Activated naive CD4-positive, alpha-beta T cell treated with anti-CD3 and anti-CD28 coated beads, Interleukin-2, amount 50 U/mL, for 72 hours (primary cell): Measurements from ENCODE around the gene NDUFAF8. TPM values are rescaled to one million over a fixed set of nuclear protein-coding genes. Genes with fewer than 3 reads are reported as not detected.
A peak's percentile ranks its signal among the peaks of the same experiment; 100 is the strongest.

ENCODE experiments used
- ATAC-seq, 2 donors: fragments of 150-1000 bp; cut with Tn5 transposase; 2 replicates each; pipeline ENCODE4 v1.10.0; 2021; ENCODE audit warnings: mild to moderate bottlenecking in 2 of 2, moderate library complexity in 2 of 2
- DNase-seq, 2 donors: peaks; one replicate each; pipeline ENCODE4 v3.0.0; 2021 to 2022; ENCODE audit warnings: low spot score in 2 of 2
- H3K27ac Mint-ChIP-seq, 2 donors: one replicate each; pipeline ENCODE4 v1.8.0; 2022; ENCODE audit warnings: mild to moderate bottlenecking in 2 of 2, mixed read lengths in 2 of 2
- H3K36me3 Mint-ChIP-seq, 2 donors: one replicate each; pipeline ENCODE4 v1.8.0; 2022; ENCODE audit warnings: mixed read lengths in 2 of 2
- H3K9me3 Mint-ChIP-seq, 2 donors: one replicate each; pipeline ENCODE4 v1.8.0; 2022; ENCODE audit warnings: mixed read lengths in 2 of 2
- total RNA-seq, 2 donors: library from RNA; stranded (reverse); gene quantifications; one replicate each; pipeline ENCODE4 v1.2.3, GENCODE V29; 2022

NDUFAF8 gene
- total RNA-seq, 2 donors from 2014 or later: 50.1 to 52.5 TPM

DNA sequence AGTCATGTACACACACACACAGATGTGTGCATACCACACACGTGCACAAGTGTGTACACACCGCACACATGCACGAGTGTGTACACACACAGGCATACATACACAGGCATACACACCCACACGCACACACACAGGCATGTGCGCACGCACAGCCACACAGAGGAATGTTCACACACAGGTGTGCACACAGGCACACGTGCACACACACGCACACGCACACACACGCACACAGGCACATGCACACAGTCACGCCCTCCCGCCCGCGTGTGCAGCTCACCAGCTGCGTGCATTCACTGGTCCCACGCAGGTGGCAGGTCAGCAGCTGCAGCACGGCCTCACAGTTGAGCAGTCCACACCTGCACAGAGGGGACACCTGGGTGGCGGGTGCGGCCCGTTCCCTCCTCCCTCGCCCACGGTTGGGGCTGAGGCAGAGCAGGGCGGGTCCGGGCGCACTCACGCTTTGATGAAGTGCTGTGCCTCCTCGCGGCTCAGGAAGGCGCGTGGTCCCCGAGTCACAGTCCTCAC lies 7.9 kb upstream of the NDUFAF8 start:
- ATAC-seq (no peak), DNase-seq (no peak)
- H3K36me3 Mint-ChIP-seq: peaks cover 0 to 6% of the 10 kb centered on the region in 2 donors
- peak overlapping the region; percentile 1 to 24 for H3K27ac Mint-ChIP-seq
- peaks cover 0 to 5% of the 10 kb centered on the region in 2 donors for H3K9me3 Mint-ChIP-seq

DNA sequence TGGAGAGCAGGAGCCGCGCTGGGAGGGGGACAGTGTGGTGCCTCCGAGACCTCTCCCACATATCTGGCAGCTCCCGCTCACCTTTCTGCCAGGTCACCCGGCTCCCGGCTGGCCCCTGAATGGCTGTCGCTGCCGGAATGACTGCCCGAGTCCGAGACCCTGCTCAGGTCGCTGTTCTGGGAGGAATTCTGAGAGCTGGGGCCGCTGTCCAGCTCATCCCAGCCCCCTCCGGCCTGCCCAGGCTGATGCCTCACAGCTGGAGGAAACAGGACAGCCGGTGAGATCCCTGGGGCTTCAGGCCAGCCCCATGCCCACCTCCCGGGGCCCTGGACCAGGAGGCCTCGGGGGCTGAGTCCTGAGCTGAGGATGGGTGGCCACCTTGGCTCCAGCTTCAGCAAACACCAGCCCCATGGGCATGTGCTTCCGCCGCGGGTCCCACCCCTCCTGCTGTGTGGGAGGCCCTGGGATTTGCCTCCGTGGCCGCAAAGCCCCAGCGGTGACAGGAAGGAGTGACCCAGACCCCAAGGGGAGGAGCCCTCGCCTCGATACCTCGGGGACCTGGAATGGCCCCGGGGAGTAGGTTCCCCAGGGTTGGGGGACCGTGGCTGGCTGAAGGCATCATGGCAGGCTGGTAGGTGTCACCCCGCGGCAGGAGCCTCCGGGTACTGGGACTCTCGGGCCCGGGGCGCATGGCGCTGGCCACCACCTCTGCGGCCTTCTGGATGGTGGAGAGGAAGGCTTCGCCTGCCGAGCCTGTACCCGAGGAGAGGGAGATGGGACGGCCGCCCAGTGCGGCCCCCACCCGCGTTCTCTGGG lies 7.1 kb upstream of the NDUFAF8 start:
- peaks cover 0 to 5% of the 10 kb centered on the region in 2 donors for H3K9me3 Mint-ChIP-seq
- no peak overlapping the region for H3K27ac Mint-ChIP-seq
- no peak for DNase-seq
- peaks cover 0 to 6% of the 10 kb centered on the region in 2 donors for H3K36me3 Mint-ChIP-seq
- ATAC-seq: no peak

DNA sequence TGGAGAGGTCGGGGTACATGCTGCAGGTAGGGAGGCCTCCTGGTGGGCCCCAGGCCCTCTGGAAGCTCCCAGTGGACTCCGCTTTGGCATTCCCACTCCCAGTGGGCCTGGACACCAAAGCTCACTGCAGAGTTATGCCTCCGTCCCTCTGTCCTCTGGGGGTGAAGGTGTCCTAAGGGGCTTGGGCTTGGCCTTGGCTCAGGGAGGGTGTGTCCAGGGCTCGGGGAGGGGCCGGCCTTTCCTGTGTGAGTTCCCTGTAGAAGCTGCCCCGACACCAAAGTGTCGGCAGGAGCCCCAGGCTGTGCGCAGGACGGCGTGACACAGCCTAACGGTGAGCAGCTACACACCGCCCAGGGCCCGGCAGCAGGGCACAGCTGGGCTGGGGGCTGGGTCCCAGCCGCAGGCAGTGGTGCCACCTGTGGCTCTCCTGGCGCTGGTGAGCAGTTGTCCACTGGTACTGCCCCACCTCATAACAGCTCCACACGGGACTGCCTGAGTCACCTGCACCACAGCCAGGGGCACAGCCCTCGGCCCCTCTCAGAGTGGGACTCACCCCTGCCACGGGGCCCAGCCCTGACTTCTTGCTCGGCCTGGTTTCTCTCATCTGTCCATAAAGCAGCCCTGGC lies 6.4 kb upstream of the NDUFAF8 start:
- H3K27ac Mint-ChIP-seq: no peak overlapping the region
- H3K9me3 Mint-ChIP-seq: peaks cover 0 to 1% of the 10 kb centered on the region in 2 donors
- ATAC-seq (no peak), DNase-seq (no peak)
- peaks cover 0 to 6% of the 10 kb centered on the region in 2 donors for H3K36me3 Mint-ChIP-seq

DNA sequence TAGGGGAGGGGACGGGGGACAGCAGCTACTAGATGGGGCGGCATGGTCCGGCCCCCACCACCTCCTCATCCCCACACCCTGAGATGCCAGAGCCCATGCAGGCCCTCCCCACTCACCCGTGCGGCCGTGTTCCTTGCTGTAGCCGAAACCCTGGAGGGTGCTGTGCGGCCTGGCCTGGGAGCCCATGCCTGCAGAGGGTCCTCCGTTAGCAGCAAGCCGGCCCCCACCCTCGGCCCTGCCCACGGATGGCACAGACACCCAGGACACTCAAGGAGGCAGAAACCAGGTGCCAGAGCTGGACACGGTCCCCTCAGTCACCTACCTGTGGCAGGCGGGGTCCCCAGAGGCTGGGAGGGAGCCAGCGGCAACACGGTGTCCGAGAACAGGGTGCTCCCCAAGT lies 5.8 kb upstream of the NDUFAF8 start:
- Mint-ChIP-seq H3K27ac (no peak overlapping the region), H3K36me3 (peaks cover 0 to 6% of the 10 kb centered on the region in 2 donors), H3K9me3 (no peaks in the 10 kb centered on the region)
- ATAC-seq: no peak
- DNase-seq: no peak

DNA sequence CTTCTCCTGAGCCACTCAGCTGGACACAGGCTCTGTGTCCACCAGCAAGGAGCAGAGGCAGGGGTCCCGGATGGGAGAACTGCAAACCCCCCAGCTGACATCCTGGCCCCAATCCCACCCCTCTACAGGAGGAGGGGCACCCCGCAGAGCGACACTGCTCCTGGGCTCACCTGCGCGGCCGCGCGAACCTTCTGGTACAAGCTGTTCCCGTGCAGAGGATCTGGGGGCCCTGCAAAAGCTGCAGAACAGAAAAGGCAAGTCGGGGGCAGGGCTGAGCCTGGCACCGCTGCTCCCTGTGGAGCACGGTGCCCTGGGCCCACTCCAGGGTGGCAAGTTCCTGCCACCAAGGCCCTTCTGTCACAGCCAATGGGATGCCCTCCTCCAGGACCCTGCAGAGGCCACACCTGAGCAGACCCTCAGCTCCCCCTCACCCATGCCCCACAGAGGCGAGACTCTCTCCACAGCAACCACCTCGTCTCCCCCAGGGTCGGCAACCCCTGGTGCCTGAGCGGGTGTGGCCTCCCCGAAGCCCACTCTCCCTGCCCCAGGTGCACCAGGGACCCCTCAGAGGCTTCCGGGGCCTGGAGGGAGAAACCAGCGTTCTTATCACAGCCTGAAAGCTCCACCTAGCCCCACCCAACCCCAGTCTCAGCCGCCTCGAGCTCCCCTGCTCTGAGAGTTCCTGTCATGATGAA lies 5.2 kb upstream of the NDUFAF8 start:
- DNase-seq: no peak
- ATAC-seq: no peak
- no peaks in the 10 kb centered on the region for H3K9me3 Mint-ChIP-seq
- no peak overlapping the region for H3K27ac Mint-ChIP-seq
- peaks cover 0 to 6% of the 10 kb centered on the region in 2 donors for H3K36me3 Mint-ChIP-seq

DNA sequence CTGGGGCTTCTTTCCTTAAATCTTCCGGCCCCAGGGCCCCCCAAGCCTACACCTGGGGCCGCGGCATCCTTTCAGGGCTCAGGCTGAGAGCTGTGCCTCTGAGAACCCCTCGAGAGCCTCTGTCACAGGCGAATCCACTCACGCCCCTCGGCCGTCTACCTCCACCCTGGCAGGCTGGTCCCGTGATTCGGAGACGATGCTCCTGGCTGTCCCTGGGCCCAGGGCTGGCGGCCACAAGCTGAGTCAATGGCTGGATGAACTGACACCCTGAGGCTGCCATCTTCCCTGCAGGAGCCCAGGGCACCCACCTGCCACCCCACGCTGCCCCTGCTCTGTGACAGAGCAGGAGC lies 4.6 kb upstream of the NDUFAF8 start:
- ATAC-seq (no peak), DNase-seq (no peak)
- peak overlapping the region in 1 of 2 donors; percentile 15 for H3K27ac Mint-ChIP-seq
- H3K36me3 Mint-ChIP-seq: peaks cover 0 to 6% of the 10 kb centered on the region in 2 donors
- H3K9me3 Mint-ChIP-seq: no peaks in the 10 kb centered on the region

DNA sequence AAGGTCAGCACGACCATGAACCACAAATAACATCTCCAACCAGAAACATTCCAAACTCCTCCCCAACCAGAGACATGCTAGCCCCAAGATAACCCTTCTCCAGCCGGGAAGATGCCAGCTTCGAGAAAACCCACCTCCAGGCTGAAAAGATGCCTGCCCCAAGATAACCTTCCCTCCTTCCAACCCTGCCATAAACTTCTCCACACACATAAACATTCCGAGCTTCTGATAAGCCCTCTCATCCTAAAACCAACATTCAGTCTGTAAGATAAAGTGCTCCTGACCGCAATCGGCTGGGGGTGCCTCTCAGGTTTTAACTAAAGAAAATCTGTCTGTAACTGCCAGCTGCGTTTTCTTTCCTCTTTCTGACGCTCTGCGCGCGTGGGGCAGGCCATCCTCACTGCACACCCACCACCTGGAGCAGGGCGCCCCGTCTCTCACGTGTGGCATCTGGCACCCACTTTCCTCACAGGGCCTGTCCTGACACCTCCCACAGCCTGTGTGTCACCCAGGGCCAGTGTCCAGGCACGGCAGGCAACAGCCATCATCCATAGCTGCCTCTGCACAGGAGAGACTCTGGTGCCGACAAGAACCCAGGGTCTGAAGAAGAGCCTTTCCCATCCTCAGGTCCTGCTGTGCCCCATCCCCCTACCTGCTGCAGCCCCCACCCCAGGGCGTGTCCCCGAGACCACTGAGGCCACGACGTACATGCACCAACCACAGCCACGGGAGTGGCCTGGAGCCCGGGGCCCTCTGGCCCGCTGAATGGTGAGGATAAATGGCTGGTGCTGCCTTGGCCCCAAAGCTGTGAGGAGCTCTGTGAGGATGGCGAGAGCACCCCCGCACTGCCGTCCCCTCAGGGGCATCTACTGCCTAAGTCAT lies 3.9 kb upstream of the NDUFAF8 start:
- DNase-seq: no peak
- no peak for ATAC-seq
- H3K27ac Mint-ChIP-seq: peak overlapping the region in 1 of 2 donors; percentile 15
- no peaks in the 10 kb centered on the region for H3K9me3 Mint-ChIP-seq
- H3K36me3 Mint-ChIP-seq: peaks cover 7% of the 10 kb centered on the region in 2 donors

DNA sequence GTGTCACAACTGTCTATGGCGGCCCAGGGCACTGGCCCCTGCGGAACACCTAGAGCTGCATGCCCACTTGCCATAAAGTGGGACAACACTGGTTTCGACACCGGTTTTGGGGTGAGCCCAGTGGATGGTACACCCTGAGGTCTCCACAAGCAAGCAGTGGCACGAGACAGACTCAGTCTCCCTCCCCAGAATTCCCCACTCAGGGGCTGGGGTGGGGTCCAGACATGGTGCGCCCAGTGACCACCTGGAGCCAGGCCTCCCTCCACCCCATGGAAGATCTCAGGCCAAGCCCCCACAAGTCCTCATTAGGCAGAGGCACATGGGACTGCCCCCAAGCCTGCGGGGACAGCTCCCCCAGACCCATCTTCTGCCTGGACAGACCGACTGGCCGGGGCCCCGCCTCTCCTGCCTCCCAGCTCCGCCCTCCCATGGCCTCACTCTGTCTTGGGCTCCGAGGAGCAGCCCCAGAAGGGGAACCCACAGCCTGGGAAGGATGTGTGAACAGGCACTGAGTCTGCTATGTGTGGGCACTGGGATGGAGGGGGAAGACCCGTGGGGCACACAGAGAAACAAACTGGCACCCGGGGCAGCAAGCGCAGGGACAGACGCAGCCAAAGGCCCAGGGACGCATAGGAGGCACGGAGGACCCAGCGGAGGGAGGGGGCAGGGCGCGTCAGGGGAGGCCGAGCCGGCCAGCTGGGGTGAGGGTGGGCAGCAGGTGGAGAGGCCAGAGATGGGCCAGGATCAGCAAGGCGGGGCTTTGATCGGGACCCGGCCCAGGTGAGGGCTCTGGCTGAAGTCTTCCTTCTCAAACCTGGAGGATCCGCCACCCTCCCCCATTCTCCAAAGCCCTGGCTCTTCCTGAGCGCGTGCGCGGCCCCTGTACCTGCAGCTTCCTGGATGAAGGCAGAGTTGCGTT lies 3.0 kb upstream of the NDUFAF8 start:
- peaks cover 8% of the 10 kb centered on the region in 2 donors for H3K36me3 Mint-ChIP-seq
- H3K27ac Mint-ChIP-seq: no peak overlapping the region
- DNase-seq (no peak), ATAC-seq (no peak)
- no peaks in the 10 kb centered on the region for H3K9me3 Mint-ChIP-seq

DNA sequence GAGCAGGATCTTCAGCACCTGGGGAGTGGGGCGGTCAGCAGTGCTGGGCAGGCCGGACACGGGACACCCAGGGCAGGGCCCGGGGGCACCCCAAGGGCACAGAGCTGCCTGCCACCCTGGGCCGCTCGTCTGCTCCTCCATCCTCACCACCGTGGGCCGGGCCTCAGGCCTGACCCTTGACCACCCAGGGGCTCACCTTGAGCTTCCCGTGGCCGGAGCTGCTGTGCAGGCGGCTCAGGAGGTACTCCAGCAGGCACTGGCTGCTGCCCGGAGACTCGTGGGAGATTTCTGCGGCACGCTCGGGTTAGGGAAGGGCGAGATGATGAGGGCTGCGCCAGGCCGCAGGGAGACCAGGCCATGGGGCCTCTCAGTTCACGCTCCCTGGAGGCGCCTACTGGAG lies 2.3 kb upstream of the NDUFAF8 start:
- H3K9me3 Mint-ChIP-seq: no peaks in the 10 kb centered on the region
- H3K36me3 Mint-ChIP-seq: peaks cover 8 to 12% of the 10 kb centered on the region in 2 donors
- ATAC-seq (no peak), DNase-seq (no peak)
- no peak overlapping the region for H3K27ac Mint-ChIP-seq

DNA sequence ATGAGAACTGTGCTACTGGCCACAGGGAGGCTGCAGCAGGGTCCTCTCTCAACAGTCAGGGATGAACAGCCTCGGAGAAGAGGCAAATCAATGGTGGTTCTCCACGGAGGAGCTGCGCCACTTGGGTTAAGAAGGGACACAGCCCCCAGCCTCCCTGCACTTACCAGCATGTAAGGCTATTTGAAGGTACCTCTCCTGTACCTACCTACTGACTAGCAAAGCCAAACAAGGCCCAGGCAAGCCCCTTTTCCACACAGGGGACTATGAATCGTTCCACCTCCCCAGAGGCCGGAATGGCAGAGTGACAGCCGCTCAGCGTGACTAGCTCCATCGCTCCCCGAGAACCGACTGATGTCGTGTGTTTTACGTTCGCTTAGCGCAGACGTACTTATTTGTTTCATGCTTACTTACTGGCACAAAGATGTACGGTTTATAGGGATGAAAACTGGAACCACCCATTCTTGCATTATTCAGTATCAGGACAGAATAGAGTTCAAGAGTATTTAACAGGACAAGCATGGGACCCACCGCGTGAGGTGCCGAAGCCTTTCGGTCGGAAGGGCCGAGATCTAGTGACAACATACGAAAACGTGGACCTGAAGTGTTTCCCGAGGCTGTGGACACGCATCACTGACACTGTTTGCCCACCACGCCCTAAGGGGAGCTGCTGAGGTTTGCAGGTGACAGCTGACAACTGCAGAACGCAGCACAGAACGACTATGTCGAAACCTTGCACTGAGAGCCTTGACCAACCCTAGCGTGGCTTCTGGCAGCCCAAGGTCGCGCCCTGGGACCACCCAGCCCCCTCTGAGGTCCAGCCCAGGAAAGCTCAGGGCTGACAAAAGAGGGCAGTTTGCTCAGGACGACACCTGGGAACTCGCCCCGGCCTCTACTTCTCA lies 1.3 kb upstream of the NDUFAF8 start:
- H3K27ac Mint-ChIP-seq: peak overlapping the region; percentile 9 to 23
- ATAC-seq: no peak

DNA sequence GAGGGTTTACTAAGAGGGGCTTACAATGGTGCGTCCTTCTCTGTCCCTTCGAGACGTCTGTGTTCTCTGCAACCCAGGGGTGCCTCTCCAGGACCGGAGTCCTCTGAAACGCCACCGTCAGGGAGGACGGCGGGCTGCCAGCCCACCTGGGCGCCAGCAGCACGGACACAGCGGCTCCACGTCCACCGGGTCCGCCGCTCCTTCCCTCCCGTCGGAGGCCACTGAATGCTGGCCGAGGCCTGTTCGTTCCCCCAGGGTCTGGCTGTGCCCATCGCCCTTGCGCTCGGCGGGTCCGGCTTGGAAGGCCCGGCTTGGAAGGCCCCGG lies 666 bp upstream of the NDUFAF8 start:
- ATAC-seq: no peak
- Mint-ChIP-seq H3K9me3 (no peaks in the 10 kb centered on the region), H3K27ac (peak overlapping the region in 1 of 2 donors; percentile 91), H3K36me3 (peaks cover 8 to 18% of the 10 kb centered on the region in 2 donors)
- peak in 1 of 2 donors; percentile 37 for DNase-seq

More for the DNA sequence above, 1.3 kb upstream of the NDUFAF8 start:
- Mint-ChIP-seq H3K36me3 (peaks cover 8 to 18% of the 10 kb centered on the region in 2 donors), H3K9me3 (no peaks in the 10 kb centered on the region)
- no peak for DNase-seq

DNA sequence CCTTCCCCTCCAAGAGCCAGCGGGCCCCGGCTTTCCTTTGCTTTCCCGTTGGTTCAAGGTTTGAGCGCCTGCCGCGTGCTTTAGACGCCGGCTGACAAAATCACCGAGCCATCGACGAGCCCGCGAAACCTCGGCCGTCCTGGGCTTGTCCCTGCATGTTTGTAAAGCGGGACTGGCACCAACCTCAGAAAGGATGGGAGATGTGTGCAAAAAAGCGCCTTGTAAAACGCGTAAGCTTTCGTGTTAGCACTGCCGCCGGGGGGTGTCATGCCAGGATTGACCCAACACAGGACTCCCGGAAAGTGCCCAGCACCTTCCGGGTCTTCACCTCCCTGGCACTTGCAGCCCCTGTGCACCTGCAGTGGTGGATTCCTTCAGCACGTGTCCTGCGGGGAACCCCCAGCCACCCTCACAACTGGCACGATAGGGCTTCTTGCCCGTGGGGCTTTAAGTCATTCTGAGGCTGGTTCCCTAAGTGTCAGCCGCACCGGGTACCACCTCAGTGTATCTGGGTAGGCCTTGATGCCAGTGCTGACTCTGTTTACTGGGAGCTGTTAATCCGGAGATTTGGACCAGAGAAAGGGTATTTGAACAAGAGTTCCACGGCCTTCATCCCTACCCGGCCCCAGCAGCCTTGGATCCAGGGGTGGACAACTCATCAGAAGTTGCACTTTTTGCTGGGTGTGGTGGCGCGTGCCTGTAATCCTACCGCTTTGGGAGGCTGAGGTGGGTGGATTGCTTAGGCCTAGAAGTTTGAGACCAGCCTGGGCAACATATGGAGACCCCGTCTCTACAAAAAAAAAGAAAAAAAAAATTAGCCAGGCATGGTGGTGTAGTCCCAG lies 817 bp downstream of the NDUFAF8 start:
- Mint-ChIP-seq H3K27ac (peak overlapping the region; percentile 91 to 99), H3K9me3 (no peaks in the 10 kb centered on the region), H3K36me3 (peaks cover 8 to 18% of the 10 kb centered on the region in 2 donors)
- DNase-seq (peak in 1 of 2 donors; percentile 31), ATAC-seq (no peak)

DNA sequence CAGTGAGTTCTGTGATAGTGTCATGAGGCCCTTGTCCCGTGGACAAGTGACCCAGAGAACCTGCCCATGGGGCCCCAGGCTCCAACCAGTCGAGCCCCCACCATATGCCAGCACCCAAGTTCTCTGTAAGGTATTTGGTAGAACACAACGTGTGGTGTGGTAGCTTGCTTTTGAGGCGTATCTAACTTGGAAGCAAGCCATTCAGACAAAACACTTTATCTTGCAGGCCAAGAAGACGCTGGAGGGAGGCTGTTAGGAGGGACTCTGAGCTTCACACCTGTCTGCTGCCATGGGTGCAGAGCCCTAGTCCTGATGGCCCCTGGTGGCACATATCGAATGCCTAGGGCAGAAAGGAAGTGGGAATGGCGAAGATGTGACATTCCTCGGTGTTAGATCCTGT lies 1.6 kb downstream of the NDUFAF8 start:
- ATAC-seq (no peak), DNase-seq (no peak)
- Mint-ChIP-seq H3K36me3 (peaks cover 8 to 18% of the 10 kb centered on the region in 2 donors), H3K27ac (peak overlapping the region; percentile 65 to 91), H3K9me3 (no peaks in the 10 kb centered on the region)

DNA sequence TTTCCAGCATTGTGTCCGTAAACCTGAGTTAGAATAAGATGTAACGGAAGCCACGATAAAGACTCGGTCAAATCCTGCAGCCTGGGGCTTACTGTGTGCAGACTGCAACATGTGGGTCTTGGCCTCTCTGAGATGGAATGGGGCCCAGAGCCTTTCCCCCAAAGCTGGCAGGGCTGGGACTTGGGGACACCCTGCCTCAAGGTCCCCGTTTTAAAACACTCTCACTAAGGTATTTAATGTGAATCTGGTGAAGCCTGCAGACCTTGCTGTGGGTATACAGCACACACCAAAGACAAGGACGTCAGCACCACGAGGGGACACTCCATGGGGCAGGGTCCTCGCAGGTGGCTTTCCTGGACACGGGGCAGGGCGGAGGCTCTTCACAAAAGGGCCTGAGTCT lies 2.1 kb downstream of the NDUFAF8 start:
- DNase-seq: no peak
- Mint-ChIP-seq H3K27ac (peak overlapping the region; percentile 65 to 91), H3K36me3 (peaks cover 8 to 18% of the 10 kb centered on the region in 2 donors), H3K9me3 (no peaks in the 10 kb centered on the region)
- ATAC-seq: no peak
